GM18858 (cell line): ENCODE results near the gene SGCD.
"Not testable (repeated sequence)": the region's sequence is repeated elsewhere in the genome, so short reads cannot be mapped to it uniquely, and the experiment has no call there.

Experiments used
- ATAC-seq: cut with Tn5 transposase; IDR thresholded peaks from one replicate; pipeline ENCODE4 v1.9.1; 2021; ENCODE audit not compliant: unreplicated experiment

SGCD gene

GRCh38 chr5:156617426-156617825, 290.5 kb downstream of the SGCD start:
- ATAC-seq, result no peak

- ATAC-seq, result no peak
Measured at GRCh38 chr5:156618601-156619000, 291.6 kb downstream of the SGCD start.

- ATAC-seq, result no peak
Measured at GRCh38 chr5:156621719-156622118, 294.8 kb downstream of the SGCD start.

- ATAC-seq, result no peak
Measured at GRCh38 chr5:156623381-156624040, 296.5 kb downstream of the SGCD start.

GRCh38 chr5:156624686-156625085, 297.7 kb downstream of the SGCD start:
- ATAC-seq, result no peak

- ATAC-seq, result no peak
Measured at GRCh38 chr5:156628421-156628820, 301.5 kb downstream of the SGCD start.

GRCh38 chr5:156631005-156631404, 304.0 kb downstream of the SGCD start:
- ATAC-seq, result no peak

GRCh38 chr5:156634301-156634700, 307.3 kb downstream of the SGCD start:
- no peak for ATAC-seq

- ATAC-seq, result no peak
Measured at GRCh38 chr5:156640691-156641241, 313.8 kb downstream of the SGCD start.

- no peak for ATAC-seq
Measured at GRCh38 chr5:156641686-156642085, 314.7 kb downstream of the SGCD start.

- ATAC-seq, result no peak
Measured at GRCh38 chr5:156647034-156647451, 320.1 kb downstream of the SGCD start.

- no peak for ATAC-seq
Measured at GRCh38 chr5:156654444-156654843, 327.5 kb downstream of the SGCD start.

GRCh38 chr5:156655732-156656131, 328.8 kb downstream of the SGCD start:
- ATAC-seq, result no peak

- ATAC-seq, result not testable (repeated sequence)
Measured at GRCh38 chr5:156664832-156665231, 337.9 kb downstream of the SGCD start.

GRCh38 chr5:156666686-156667085, 339.7 kb downstream of the SGCD start:
- not testable (repeated sequence) for ATAC-seq

- no peak for ATAC-seq
Measured at GRCh38 chr5:156667616-156668015, 340.7 kb downstream of the SGCD start.

GRCh38 chr5:156669416-156669815, 342.5 kb downstream of the SGCD start:
- no peak for ATAC-seq

GRCh38 chr5:156670615-156671014, 343.7 kb downstream of the SGCD start:
- no peak for ATAC-seq

- ATAC-seq, result no peak
Measured at GRCh38 chr5:156675395-156675794, 348.4 kb downstream of the SGCD start.

- no peak for ATAC-seq
Measured at GRCh38 chr5:156677963-156678362, 351.0 kb downstream of the SGCD start.

GRCh38 chr5:156678484-156678883, 351.5 kb downstream of the SGCD start:
- no peak for ATAC-seq

GRCh38 chr5:156680831-156681230, 353.9 kb downstream of the SGCD start:
- no peak for ATAC-seq

- no peak for ATAC-seq
Measured at GRCh38 chr5:156681265-156681664, 354.3 kb downstream of the SGCD start.
